Mesendoderm (in vitro differentiated cells): Measurements from ENCODE around the gene IRAK2.
"Not testable (repeated sequence)": the region's sequence is repeated elsewhere in the genome, so short reads cannot be mapped to it uniquely, and the experiment has no call there.

Experiments used
- DNase-seq: peaks from one replicate; pipeline ENCODE4 v3.0.0; 2013
- H2AK5ac ChIP-seq: 2 replicates; pipeline ENCODE4 v1.6.1; 2013; ENCODE audit warnings: low read length, inconsistent platforms
- H2BK120ac ChIP-seq: 2 replicates; pipeline ENCODE4 v1.6.1; 2013; ENCODE audit warnings: low read depth, mild to moderate bottlenecking, low read length, moderate library complexity, mixed read lengths
- H2BK15ac ChIP-seq: replicated peaks from 2 replicates; pipeline ENCODE4 v1.6.1; 2013; ENCODE audit warnings: low read depth, mild to moderate bottlenecking, moderate library complexity
- H2BK5ac ChIP-seq: 2 replicates; pipeline ENCODE4 v1.6.1; 2013; ENCODE audit warnings: low read length, inconsistent platforms
- H3K18ac ChIP-seq: 2 replicates; pipeline ENCODE4 v1.6.1; 2013; ENCODE audit warnings: mild to moderate bottlenecking, low read length, mixed read lengths
- H3K23ac ChIP-seq: one replicate; pipeline ENCODE4 v1.6.1; 2013; ENCODE audit warnings: low read length
- H3K27ac ChIP-seq: 2 replicates; pipeline ENCODE4 v1.5.1; 2013; ENCODE audit warnings: low read depth, mild to moderate bottlenecking, inconsistent platforms, low read length, moderate library complexity
- H3K27me3 ChIP-seq: 2 replicates; pipeline ENCODE4 v1.6.1; 2013; ENCODE audit warnings: low read length, control low read depth, mild to moderate bottlenecking, inconsistent platforms; ENCODE audit not compliant: insufficient read depth, poor library complexity
- H3K36me3 ChIP-seq: 2 replicates; pipeline ENCODE4 v1.6.1; 2013; ENCODE audit warnings: low read length, inconsistent platforms; ENCODE audit not compliant: control insufficient read depth, insufficient read depth
- H3K4ac ChIP-seq: one replicate; pipeline ENCODE4 v1.6.1; 2013; ENCODE audit warnings: low read depth, mild to moderate bottlenecking, low read length, moderate library complexity
- H3K4me1 ChIP-seq: 2 replicates; pipeline ENCODE4 v1.6.1; 2013; ENCODE audit warnings: low read depth, low read length, inconsistent platforms; ENCODE audit not compliant: control insufficient read depth
- H3K4me2 ChIP-seq: 2 replicates; pipeline ENCODE4 v1.6.1; 2013; ENCODE audit warnings: low read length
- H3K4me3 ChIP-seq: 2 replicates; pipeline ENCODE4 v1.5.1; 2013; ENCODE audit warnings: mild to moderate bottlenecking, low read length
- H3K56ac ChIP-seq: one replicate; pipeline ENCODE4 v1.6.1; 2013; ENCODE audit warnings: low read length
- H3K79me1 ChIP-seq: 2 replicates; pipeline ENCODE4 v1.6.1; 2013; ENCODE audit warnings: low read length, inconsistent platforms
- H3K79me2 ChIP-seq: 2 replicates; pipeline ENCODE4 v1.6.1; 2013; ENCODE audit warnings: mild to moderate bottlenecking, low read length; ENCODE audit not compliant: control insufficient read depth, insufficient read depth
- H3K9ac ChIP-seq: 2 replicates; pipeline ENCODE4 v1.6.1; 2013; ENCODE audit warnings: low read length, inconsistent platforms
- H4K5ac ChIP-seq: one replicate; pipeline ENCODE4 v1.6.1; 2013; ENCODE audit warnings: low read length
- H4K8ac ChIP-seq: one replicate; pipeline ENCODE4 v1.6.1; 2013; ENCODE audit warnings: low read depth, mild to moderate bottlenecking, control low read depth, low read length, moderate library complexity
- WGBS: extraction: QIAGEN DNeasy Blood & Tissue Kit; methylation state at CpG from one replicate; pipeline ENCODE4 v1.1.7; 2013; ENCODE audit warnings: low lambda C conversion rate, missing lambda C conversion rate; ENCODE audit not compliant: insufficient coverage; ENCODE audit errors: extremely low coverage; 5-methylcytosine and 5-hydroxymethylcytosine counted together

Gene IRAK2

GRCh38 chr3:10173095-10173925 lies 8.6 kb downstream of the IRAK2 start:
- Histone ChIP-seq H4K8ac (no peak overlapping the region), H2BK5ac (no peak overlapping the region), H3K27ac (no peak overlapping the region), H3K4me3 (no peak overlapping the region), H3K4ac (no peak overlapping the region), H3K56ac (no peak overlapping the region), H3K4me1 (no peaks in the 10 kb centered on the region), H3K79me2 (no peaks in the 10 kb centered on the region), H3K9ac (no peak overlapping the region), H3K18ac (no peak overlapping the region), H2AK5ac (no peak overlapping the region), H3K23ac (no peak overlapping the region), H3K36me3 (no peaks in the 10 kb centered on the region), H4K5ac (no peak overlapping the region), H3K79me1 (no peaks in the 10 kb centered on the region), H2BK15ac (no peak overlapping the region), H3K4me2 (no peak overlapping the region), H3K27me3 (no peaks in the 10 kb centered on the region), H2BK120ac (no peak overlapping the region)
- no CpG with 5 or more reads among the region's 10 CpGs for WGBS
- DNase-seq: no peak

- Histone ChIP-seq H3K27ac (no peak overlapping the region), H3K27me3 (no peaks in the 10 kb centered on the region), H4K5ac (no peak overlapping the region), H3K79me2 (no peaks in the 10 kb centered on the region), H3K4ac (no peak overlapping the region), H3K23ac (no peak overlapping the region), H3K4me1 (no peaks in the 10 kb centered on the region), H2BK120ac (no peak overlapping the region), H4K8ac (no peak overlapping the region), H2AK5ac (no peak overlapping the region), H3K18ac (no peak overlapping the region), H3K36me3 (no peaks in the 10 kb centered on the region), H2BK15ac (no peak overlapping the region), H3K4me2 (no peak overlapping the region), H3K9ac (no peak overlapping the region), H2BK5ac (no peak overlapping the region), H3K79me1 (no peaks in the 10 kb centered on the region), H3K4me3 (no peak overlapping the region), H3K56ac (no peak overlapping the region)
- no CpG with 5 or more reads among the region's 6 CpGs for WGBS
- no peak for DNase-seq
Observed at GRCh38 chr3:10173926-10174435, 9.3 kb downstream of the IRAK2 start.

- not testable (repeated sequence) for H3K79me1 ChIP-seq, H3K4me2 ChIP-seq, H3K27me3 ChIP-seq, H3K4me3 ChIP-seq, H3K23ac ChIP-seq, H3K36me3 ChIP-seq, H3K79me2 ChIP-seq, H4K8ac ChIP-seq, H3K27ac ChIP-seq, H2BK15ac ChIP-seq, H3K4me1 ChIP-seq, H2AK5ac ChIP-seq, H3K9ac ChIP-seq, H4K5ac ChIP-seq, DNase-seq, H3K4ac ChIP-seq, H3K56ac ChIP-seq, H2BK5ac ChIP-seq, H3K18ac ChIP-seq, H2BK120ac ChIP-seq
- WGBS: no CpG with 5 or more reads among the region's 7 CpGs
Observed at GRCh38 chr3:10175334-10175733, 10.6 kb downstream of the IRAK2 start.

GRCh38 chr3:10176150-10176549 lies 11.4 kb downstream of the IRAK2 start:
- not testable (repeated sequence) for H3K79me1 ChIP-seq, H3K4me3 ChIP-seq, H3K56ac ChIP-seq, H3K36me3 ChIP-seq, H3K4me2 ChIP-seq, H2BK120ac ChIP-seq, H4K5ac ChIP-seq, H2BK5ac ChIP-seq, H3K9ac ChIP-seq, H3K4me1 ChIP-seq, H3K18ac ChIP-seq, H3K79me2 ChIP-seq, H3K27ac ChIP-seq, H2BK15ac ChIP-seq, H3K23ac ChIP-seq, H4K8ac ChIP-seq, DNase-seq, H2AK5ac ChIP-seq, H3K27me3 ChIP-seq, H3K4ac ChIP-seq
- no CpG with 5 or more reads among the region's 4 CpGs for WGBS

- H3K4me3 ChIP-seq: no peak overlapping the region
- H3K23ac ChIP-seq: no peak overlapping the region
- H3K36me3 ChIP-seq: no peaks in the 10 kb centered on the region
- H4K5ac ChIP-seq: no peak overlapping the region
- H3K18ac ChIP-seq: no peak overlapping the region
- no peak overlapping the region for H4K8ac ChIP-seq
- H3K4me2 ChIP-seq: no peak overlapping the region
- WGBS: no CpG with 5 or more reads among the region's 12 CpGs
- DNase-seq: no peak
- H2BK120ac ChIP-seq: no peak overlapping the region
- H3K56ac ChIP-seq: no peak overlapping the region
- H3K27me3 ChIP-seq: no peaks in the 10 kb centered on the region
- H3K79me2 ChIP-seq: no peaks in the 10 kb centered on the region
- no peak overlapping the region for H3K9ac ChIP-seq
- H3K79me1 ChIP-seq: no peaks in the 10 kb centered on the region
- H3K4me1 ChIP-seq: no peaks in the 10 kb centered on the region
- no peak overlapping the region for H3K4ac ChIP-seq
- H2BK15ac ChIP-seq: no peak overlapping the region
- no peak overlapping the region for H3K27ac ChIP-seq
- no peak overlapping the region for H2AK5ac ChIP-seq
- H2BK5ac ChIP-seq: no peak overlapping the region
Observed at GRCh38 chr3:10177737-10178136, 13.0 kb downstream of the IRAK2 start.

GRCh38 chr3:10178892-10179291 lies 14.2 kb downstream of the IRAK2 start:
- Histone ChIP-seq H3K4me1 (no peaks in the 10 kb centered on the region), H3K18ac (no peak overlapping the region), H2BK5ac (no peak overlapping the region), H2BK120ac (no peak overlapping the region), H3K79me2 (no peaks in the 10 kb centered on the region), H3K4me3 (no peak overlapping the region), H4K5ac (no peak overlapping the region), H2BK15ac (no peak overlapping the region), H3K23ac (no peak overlapping the region), H3K4ac (no peak overlapping the region), H2AK5ac (no peak overlapping the region), H3K4me2 (no peak overlapping the region), H3K27ac (no peak overlapping the region), H3K9ac (no peak overlapping the region), H3K79me1 (no peaks in the 10 kb centered on the region), H3K27me3 (no peaks in the 10 kb centered on the region), H3K56ac (no peak overlapping the region), H4K8ac (no peak overlapping the region), H3K36me3 (no peaks in the 10 kb centered on the region)
- DNase-seq: no peak
